Measurements from ENCODE around the gene CDHR2.

The CDHR2 gene

DNA sequence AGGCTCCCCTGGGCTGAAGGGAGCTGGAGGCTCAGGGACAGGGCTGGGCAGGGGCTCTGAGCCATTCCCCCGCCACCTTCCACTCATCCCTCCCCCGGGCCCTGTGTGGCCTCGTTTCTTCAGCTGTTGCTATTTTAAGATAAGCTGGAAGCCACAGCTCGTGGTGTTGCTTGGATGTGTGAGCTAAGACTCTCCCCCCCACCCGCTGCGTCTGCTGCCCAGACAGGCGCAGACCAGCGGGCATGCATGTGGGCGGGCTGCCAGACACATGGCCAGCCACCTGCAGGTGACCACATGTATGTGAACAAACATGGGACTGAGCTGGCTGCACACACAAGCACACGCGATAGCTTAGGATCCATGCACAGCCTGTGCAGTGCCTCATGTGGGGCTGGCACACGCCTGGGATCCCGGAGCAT is 72.5 kb downstream of the CDHR2 start:
- Histone ChIP-seq H4K20me1 (ENCODE audit: insufficient read depth) (no peaks in the 10 kb centered on the region), H3K4me2 (no peak overlapping the region), H3K27me3 (ENCODE audit: insufficient read depth, low read depth) (no peaks in the 10 kb centered on the region), H3K9ac (no peak overlapping the region), H3K36me3 (ENCODE audit: insufficient read depth) (no peaks in the 10 kb centered on the region), H3K4me3 (IDR thresholded peaks at IDR 0.05; ENCODE audit: insufficient read depth, low read depth, low read length) (no peak overlapping the region), H3K27ac (no peak overlapping the region), H3K4me1 (ENCODE audit: low read depth, poor library complexity, severe bottlenecking) (peaks cover 4% of the 10 kb centered on the region), H3K79me2 (ENCODE audit: insufficient read depth, low read depth) (no peaks in the 10 kb centered on the region), H2AFZ (ENCODE audit: low read depth) (no peak overlapping the region)
- TF ChIP-seq, protein P1, sequence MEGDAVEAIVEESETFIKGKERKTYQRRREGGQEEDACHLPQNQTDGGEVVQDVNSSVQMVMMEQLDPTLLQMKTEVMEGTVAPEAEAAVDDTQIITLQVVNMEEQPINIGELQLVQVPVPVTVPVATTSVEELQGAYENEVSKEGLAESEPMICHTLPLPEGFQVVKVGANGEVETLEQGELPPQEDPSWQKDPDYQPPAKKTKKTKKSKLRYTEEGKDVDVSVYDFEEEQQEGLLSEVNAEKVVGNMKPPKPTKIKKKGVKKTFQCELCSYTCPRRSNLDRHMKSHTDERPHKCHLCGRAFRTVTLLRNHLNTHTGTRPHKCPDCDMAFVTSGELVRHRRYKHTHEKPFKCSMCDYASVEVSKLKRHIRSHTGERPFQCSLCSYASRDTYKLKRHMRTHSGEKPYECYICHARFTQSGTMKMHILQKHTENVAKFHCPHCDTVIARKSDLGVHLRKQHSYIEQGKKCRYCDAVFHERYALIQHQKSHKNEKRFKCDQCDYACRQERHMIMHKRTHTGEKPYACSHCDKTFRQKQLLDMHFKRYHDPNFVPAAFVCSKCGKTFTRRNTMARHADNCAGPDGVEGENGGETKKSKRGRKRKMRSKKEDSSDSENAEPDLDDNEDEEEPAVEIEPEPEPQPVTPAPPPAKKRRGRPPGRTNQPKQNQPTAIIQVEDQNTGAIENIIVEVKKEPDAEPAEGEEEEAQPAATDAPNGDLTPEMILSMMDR (conservative IDR thresholded peaks at IDR 0.05; ENCODE audit: low read depth, low read length), result no peak

DNA sequence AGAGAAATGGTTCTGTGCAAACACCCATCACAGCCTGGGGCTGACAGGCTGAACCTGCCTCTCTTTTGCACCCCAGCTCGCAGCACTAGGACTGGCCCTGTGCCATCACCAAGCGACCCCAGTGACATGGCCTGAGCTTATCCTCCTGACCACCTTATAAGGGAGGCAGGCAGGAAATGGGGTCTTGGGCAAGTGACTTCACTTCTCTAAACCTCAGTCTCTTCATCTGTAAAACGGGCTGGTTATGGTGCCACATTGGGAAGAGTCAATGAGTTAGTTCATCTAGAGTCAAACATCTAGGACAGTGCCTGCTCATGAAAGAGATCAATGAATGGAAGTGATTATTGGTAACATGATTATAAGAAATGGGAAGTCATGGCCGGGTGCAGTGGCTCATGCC is 75.0 kb downstream of the CDHR2 start:
- TF ChIP-seq, protein P1 (conservative IDR thresholded peaks at IDR 0.05; ENCODE audit: low read depth, low read length), result no peak
- Histone ChIP-seq H3K36me3 (ENCODE audit: insufficient read depth) (no peaks in the 10 kb centered on the region), H3K27me3 (ENCODE audit: insufficient read depth, low read depth) (no peaks in the 10 kb centered on the region), H2AFZ (ENCODE audit: low read depth) (no peak overlapping the region), H3K9ac (no peak overlapping the region), H4K20me1 (ENCODE audit: insufficient read depth) (no peaks in the 10 kb centered on the region), H3K4me1 (ENCODE audit: low read depth, poor library complexity, severe bottlenecking) (no peaks in the 10 kb centered on the region), H3K4me3 (IDR thresholded peaks at IDR 0.05; ENCODE audit: insufficient read depth, low read depth, low read length) (no peak overlapping the region), H3K27ac (no peak overlapping the region), H3K79me2 (ENCODE audit: insufficient read depth, low read depth) (no peaks in the 10 kb centered on the region), H3K4me2 (no peak overlapping the region)

DNA sequence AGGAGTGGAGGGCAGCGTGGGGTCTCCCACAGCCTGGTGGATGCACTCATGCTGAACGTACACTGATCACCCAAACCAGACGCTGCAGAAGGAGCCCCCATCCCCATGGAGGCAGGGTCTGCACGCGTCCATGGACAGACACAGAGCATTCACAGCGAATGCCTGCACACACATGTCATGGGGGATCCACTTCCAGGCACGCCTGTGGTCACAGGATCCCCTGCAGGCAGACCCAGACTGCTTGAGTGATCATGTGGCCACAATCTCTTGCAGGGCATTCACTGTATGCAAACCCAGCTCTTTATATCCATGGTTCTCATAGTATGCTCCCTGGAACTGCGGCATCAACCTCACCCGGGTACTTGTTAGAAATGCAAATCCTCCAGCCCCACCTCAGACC is 75.8 kb downstream of the CDHR2 start:
- no peaks in the 10 kb centered on the region for H3K79me2 ChIP-seq (ENCODE audit: insufficient read depth, low read depth)
- no peaks in the 10 kb centered on the region for H3K36me3 ChIP-seq (ENCODE audit: insufficient read depth)
- TF ChIP-seq, protein P1 (conservative IDR thresholded peaks at IDR 0.05; ENCODE audit: low read depth, low read length), result no peak
- H3K9ac ChIP-seq, result no peak overlapping the region
- H4K20me1 ChIP-seq (ENCODE audit: insufficient read depth), result no peaks in the 10 kb centered on the region
- no peaks in the 10 kb centered on the region for H3K4me1 ChIP-seq (ENCODE audit: low read depth, poor library complexity, severe bottlenecking)
- H2AFZ ChIP-seq (ENCODE audit: low read depth), result no peak overlapping the region
- H3K4me2 ChIP-seq, result no peak overlapping the region
- H3K4me3 ChIP-seq (IDR thresholded peaks at IDR 0.05; ENCODE audit: insufficient read depth, low read depth, low read length), result no peak overlapping the region
- no peaks in the 10 kb centered on the region for H3K27me3 ChIP-seq (ENCODE audit: insufficient read depth, low read depth)
- H3K27ac ChIP-seq, result no peak overlapping the region

DNA sequence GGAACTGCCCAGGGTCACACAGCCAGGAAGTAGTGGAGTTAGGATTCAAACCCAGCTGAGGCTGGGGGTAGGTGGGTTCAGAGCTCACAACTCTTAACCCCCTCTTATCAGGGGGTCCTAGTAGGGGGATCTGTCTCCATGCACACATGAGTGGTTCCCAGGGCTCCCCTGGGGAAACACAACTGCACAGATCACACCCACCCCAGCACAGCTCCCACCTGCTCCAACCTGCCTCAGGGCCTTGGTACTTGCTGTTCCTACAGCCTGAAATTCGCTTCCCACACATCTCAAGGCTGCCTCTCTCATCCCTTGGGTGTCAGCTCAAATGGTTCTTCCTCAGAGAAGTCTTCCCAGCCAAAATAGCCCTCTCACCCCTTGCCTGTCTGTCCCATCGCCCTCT is 76.4 kb downstream of the CDHR2 start:
- Histone ChIP-seq H3K4me3 (IDR thresholded peaks at IDR 0.05; ENCODE audit: insufficient read depth, low read depth, low read length) (no peak overlapping the region), H4K20me1 (ENCODE audit: insufficient read depth) (no peaks in the 10 kb centered on the region), H3K27me3 (ENCODE audit: insufficient read depth, low read depth) (no peaks in the 10 kb centered on the region), H3K27ac (no peak overlapping the region), H3K79me2 (ENCODE audit: insufficient read depth, low read depth) (no peaks in the 10 kb centered on the region), H3K4me1 (ENCODE audit: low read depth, poor library complexity, severe bottlenecking) (no peaks in the 10 kb centered on the region), H3K9ac (no peak overlapping the region), H3K4me2 (no peak overlapping the region), H3K36me3 (ENCODE audit: insufficient read depth) (no peaks in the 10 kb centered on the region), H2AFZ (ENCODE audit: low read depth) (no peak overlapping the region)
- TF ChIP-seq, protein P1 (conservative IDR thresholded peaks at IDR 0.05; ENCODE audit: low read depth, low read length), result no peak

Measured in KMS-11 (cell line).